Activated T-cell treated with anti-CD3 and anti-CD28 coated beads, Interleukin-2, amount 50 U/mL, for 72 hours (primary cell): ENCODE measurements around the gene OBSCN. TPM values are rescaled to one million over a fixed set of nuclear protein-coding genes. Genes with fewer than 3 reads are reported as not detected.
"Not testable (repeated sequence)": the region's sequence is repeated elsewhere in the genome, so short reads cannot be mapped to it uniquely, and the experiment has no call there.

Experiments used
- ATAC-seq, 2 donors: fragments of 150-1000 bp; cut with Tn5 transposase; replicated peaks in 1 of 2; 2 replicates each; pipeline ENCODE4 v1.10.0; 2021; ENCODE audit warnings: moderate library complexity in 2 of 2, mild to moderate bottlenecking in 1 of 2
- DNase-seq, 2 donors: peaks; one replicate each; pipeline ENCODE4 v3.0.0; 2021 to 2022; ENCODE audit warnings: mixed read lengths in 1 of 2
- H3K27ac Mint-ChIP-seq: one replicate; pipeline ENCODE4 v1.8.0; 2022; ENCODE audit warnings: mild to moderate bottlenecking, moderate library complexity, mixed read lengths
- H3K27me3 Mint-ChIP-seq: one replicate; pipeline ENCODE4 v1.8.0; 2022; ENCODE audit warnings: low read depth, mixed read lengths
- H3K36me3 Mint-ChIP-seq, 2 donors: one replicate each; pipeline ENCODE4 v1.8.0; 2022; ENCODE audit warnings: mixed read lengths in 2 of 2, mild to moderate bottlenecking in 1 of 2; ENCODE audit not compliant: insufficient read depth in 2 of 2
- H3K4me1 Mint-ChIP-seq: one replicate; pipeline ENCODE4 v1.8.0; 2022; ENCODE audit warnings: low read depth, mixed read lengths
- H3K4me3 Mint-ChIP-seq, 2 donors: one replicate each; pipeline ENCODE4 v1.8.0; 2022; ENCODE audit warnings: mild to moderate bottlenecking in 2 of 2, mixed read lengths in 2 of 2, moderate library complexity in 2 of 2
- H3K9me3 Mint-ChIP-seq, 2 donors: one replicate each; pipeline ENCODE4 v1.8.0; 2022; ENCODE audit warnings: mixed read lengths in 2 of 2
- total RNA-seq, 2 donors: library from RNA; stranded (reverse); gene quantifications; one replicate each; pipeline ENCODE4 v1.2.3, GENCODE V29; 2022

The OBSCN gene
- total RNA-seq, 2 donors from 2014 or later, result 25.0 to 27.7 TPM

DNA sequence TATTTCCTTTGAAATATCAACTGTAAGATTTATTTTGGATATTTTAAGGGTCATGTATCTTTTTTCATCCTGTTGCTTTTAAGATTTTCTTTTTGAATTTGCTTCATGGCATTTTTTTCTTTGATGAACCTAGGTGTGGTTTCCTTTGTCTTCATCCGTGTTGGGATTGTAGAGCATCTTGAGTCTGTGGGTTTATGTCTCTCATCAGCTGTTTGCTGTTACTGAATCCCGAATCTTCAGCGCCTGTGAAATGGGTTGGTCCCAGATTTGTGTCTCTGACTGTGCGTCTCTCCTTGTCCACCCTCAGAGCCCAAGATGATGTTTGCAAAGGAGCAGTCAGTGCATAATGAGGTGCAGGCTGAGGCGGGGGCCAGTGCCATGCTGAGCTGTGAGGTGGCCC is 36.1 kb downstream of the OBSCN start:
- Mint-ChIP-seq H3K9me3 (peaks cover 19 to 31% of the 10 kb centered on the region in 2 donors), H3K36me3 (peaks cover 48 to 84% of the 10 kb centered on the region in 2 donors)
- H3K27me3 Mint-ChIP-seq, DNase-seq, H3K4me3 Mint-ChIP-seq, ATAC-seq, H3K4me1 Mint-ChIP-seq, H3K27ac Mint-ChIP-seq: not testable (repeated sequence)

DNA sequence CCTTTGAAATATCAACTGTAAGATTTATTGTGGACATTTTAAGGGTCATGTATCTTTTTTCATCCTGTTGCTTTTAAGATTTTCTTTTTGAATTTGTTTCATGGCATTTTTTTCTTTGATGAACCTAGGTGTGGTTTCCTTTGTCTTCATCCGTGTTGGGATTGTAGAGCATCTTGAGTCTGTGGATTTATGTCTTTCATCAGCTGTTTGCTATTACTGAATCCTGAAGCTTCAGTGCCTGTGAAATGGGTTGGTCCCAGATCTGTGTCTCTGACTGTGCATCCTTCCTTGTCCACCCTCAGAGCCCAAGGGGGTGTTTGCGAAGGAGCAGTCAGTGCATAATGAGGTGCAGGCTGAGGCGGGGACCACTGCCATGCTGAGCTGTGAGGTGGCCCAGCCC is 37.3 kb downstream of the OBSCN start:
- Mint-ChIP-seq H3K27me3 (no peaks in the 10 kb centered on the region), H3K4me3 (no peak overlapping the region), H3K9me3 (peaks cover 19 to 31% of the 10 kb centered on the region in 2 donors), H3K27ac (no peak overlapping the region), H3K36me3 (peaks cover 48 to 72% of the 10 kb centered on the region in 2 donors), H3K4me1 (no peaks in the 10 kb centered on the region)
- DNase-seq (no peak), ATAC-seq (no peak)

DNA sequence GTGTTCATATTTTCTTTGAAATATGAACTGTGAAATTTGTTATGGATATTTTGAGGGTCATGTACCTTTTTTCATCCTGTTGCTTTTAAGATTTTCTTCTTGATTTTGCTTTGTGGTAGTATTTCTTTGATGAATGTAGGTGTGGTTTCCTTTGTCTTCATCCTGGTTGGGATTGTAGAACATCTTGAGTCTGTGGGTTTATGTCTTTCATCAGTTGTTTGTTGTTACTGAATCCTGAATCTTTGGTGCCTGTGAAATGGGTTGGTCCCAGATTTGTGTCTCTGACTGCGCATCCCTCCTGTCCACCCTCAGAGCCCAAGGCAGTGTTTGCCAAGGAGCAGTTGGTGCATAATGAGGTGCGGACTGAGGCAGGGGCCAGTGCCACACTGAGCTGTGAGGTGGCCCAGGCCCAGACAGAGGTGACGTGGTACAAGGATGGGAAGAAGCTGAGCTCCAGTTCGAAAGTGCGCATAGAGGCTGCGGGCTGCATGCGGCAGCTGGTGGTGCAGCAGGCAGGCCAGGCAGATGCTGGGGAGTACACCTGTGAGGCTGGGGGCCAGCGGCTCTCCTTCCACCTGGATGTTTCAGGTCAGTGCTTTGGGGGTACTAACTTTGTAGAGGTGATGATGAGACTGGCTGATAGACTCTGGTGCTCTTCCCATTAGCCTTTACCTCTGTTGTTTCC is 38.5 kb downstream of the OBSCN start:
- no peaks in the 10 kb centered on the region for H3K27me3 Mint-ChIP-seq
- H3K27ac Mint-ChIP-seq, result no peak overlapping the region
- no peaks in the 10 kb centered on the region for H3K4me1 Mint-ChIP-seq
- no peak overlapping the region for H3K4me3 Mint-ChIP-seq
- peaks cover 14 to 22% of the 10 kb centered on the region in 2 donors for H3K9me3 Mint-ChIP-seq
- ATAC-seq (no peak), DNase-seq (no peak)
- H3K36me3 Mint-ChIP-seq, result peaks cover 40 to 60% of the 10 kb centered on the region in 2 donors

DNA sequence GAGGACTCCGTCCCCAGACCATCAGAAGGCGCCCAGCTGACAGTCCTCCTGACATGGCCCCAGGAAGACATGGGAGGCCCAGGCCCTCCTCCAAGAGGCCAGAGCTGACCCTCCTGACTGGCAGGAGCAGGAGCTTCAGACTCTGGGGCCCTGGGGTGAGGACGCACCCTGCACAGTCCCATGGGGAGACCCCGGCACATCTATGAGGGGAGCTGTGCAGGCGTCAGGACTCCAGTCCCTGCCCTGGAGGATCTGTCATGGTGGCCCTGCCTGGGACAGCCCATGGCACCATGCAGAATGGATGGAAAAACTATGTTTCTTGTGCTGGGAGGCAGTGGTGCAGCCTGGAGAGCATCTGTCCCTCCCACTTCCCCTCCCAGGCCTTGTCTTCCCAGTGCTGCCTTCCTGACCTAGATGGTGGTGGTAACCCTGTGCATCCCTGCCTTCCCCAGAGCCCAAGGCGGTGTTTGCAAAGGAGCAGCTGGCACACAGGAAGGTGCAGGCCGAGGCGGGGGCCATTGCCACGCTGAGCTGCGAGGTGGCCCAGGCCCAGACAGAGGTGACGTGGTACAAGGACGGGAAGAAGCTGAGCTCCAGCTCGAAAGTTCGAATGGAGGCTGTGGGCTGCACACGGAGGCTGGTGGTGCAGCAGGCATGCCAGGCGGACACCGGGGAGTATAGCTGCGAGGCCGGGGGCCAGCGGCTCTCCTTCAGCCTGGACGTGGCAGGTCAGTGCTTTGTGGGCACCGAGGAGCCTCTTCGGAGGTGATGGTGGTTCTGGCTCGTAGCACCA is 41.9 kb downstream of the OBSCN start:
- peaks cover 8 to 12% of the 10 kb centered on the region in 2 donors for H3K9me3 Mint-ChIP-seq
- peaks cover 25 to 34% of the 10 kb centered on the region in 2 donors for H3K36me3 Mint-ChIP-seq
- DNase-seq (no peak), ATAC-seq (no peak)
- no peak overlapping the region for H3K27ac Mint-ChIP-seq
- no peaks in the 10 kb centered on the region for H3K4me1 Mint-ChIP-seq
- H3K4me3 Mint-ChIP-seq, result no peak overlapping the region
- no peaks in the 10 kb centered on the region for H3K27me3 Mint-ChIP-seq

DNA sequence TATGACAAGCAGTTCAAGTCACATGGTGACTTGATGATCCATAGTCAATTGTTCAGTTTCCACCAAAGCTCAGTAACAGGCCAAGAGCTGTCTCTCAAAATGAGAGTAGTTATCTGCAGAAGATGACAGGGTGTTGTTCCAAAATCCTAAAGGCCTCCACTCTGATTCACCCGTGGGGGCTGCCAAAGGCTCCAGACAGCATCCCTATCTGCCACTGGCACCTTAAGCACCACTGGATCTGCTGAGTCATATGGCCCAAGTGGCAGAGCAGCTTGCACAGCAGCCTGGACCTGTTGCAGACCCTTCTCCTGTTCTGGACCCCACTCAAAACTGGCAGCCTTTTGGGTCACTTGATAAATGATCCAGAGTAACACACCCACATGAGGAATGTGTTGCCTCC is 44.6 kb downstream of the OBSCN start:
- not testable (repeated sequence) for DNase-seq, ATAC-seq, H3K4me1 Mint-ChIP-seq, H3K4me3 Mint-ChIP-seq, H3K27ac Mint-ChIP-seq, H3K27me3 Mint-ChIP-seq, H3K9me3 Mint-ChIP-seq, H3K36me3 Mint-ChIP-seq

DNA sequence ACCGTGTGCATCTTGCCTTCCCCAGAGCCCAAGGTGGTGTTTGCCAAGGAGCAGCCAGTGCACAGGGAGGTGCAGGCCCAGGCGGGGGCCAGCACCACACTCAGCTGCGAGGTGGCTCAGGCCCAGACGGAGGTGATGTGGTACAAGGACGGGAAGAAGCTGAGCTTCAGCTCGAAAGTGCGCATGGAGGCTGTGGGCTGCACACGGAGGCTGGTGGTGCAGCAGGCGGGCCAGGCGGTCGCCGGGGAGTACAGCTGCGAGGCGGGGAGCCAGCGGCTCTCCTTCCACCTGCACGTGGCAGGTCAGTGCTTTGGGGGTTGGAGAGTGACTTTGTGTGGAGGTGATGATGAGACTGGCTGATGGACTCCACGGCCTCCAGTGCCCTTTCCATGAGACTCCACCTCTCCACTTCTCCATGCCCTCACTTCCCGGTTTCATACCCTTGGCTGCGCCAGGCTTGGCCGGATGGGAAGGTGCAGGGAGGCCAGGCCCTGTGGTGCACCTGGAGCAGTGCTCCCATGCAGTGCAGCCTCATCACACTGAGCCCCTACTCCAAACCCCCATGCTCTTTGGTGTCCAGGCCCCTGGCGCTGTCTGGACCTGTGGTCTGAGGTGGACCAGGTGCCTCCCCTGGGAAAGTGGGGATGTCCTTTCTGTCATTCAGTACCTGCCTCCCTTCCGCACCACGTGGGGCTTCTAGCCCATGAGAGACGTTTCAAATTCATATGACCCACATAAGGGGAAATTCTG is 49.0 kb downstream of the OBSCN start:
- no peak overlapping the region for H3K4me3 Mint-ChIP-seq
- DNase-seq (no peak), ATAC-seq (no peak)
- no peaks in the 10 kb centered on the region for H3K27me3 Mint-ChIP-seq
- no peaks in the 10 kb centered on the region for H3K4me1 Mint-ChIP-seq
- no peak overlapping the region for H3K27ac Mint-ChIP-seq
- H3K9me3 Mint-ChIP-seq, result peaks cover 2% of the 10 kb centered on the region in 2 donors
- H3K36me3 Mint-ChIP-seq, result peaks cover 8 to 22% of the 10 kb centered on the region in 2 donors

DNA sequence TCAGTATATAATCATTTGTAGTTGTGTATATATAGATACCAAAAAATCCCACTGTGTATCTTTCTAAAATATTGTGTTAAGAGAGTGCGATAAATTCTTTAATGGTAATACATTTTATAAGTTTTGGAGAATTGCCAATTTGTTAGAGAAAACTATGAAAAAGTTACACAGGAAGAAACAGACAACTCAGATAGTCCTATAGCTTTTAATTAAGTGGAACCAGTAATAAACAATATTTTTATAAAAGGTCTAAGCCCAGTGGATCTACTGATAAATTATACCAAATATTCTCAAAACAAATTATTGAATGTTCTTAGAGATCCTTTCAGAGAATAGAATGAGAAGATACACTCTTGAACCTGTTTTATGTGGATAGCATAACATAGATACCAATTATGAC is 50.6 kb downstream of the OBSCN start:
- DNase-seq (no peak), ATAC-seq (no peak)
- Mint-ChIP-seq H3K9me3 (peaks cover 2% of the 10 kb centered on the region in 2 donors), H3K27me3 (no peaks in the 10 kb centered on the region), H3K36me3 (peaks cover 6 to 22% of the 10 kb centered on the region in 2 donors), H3K4me1 (no peaks in the 10 kb centered on the region), H3K27ac (no peak overlapping the region), H3K4me3 (no peak overlapping the region)

DNA sequence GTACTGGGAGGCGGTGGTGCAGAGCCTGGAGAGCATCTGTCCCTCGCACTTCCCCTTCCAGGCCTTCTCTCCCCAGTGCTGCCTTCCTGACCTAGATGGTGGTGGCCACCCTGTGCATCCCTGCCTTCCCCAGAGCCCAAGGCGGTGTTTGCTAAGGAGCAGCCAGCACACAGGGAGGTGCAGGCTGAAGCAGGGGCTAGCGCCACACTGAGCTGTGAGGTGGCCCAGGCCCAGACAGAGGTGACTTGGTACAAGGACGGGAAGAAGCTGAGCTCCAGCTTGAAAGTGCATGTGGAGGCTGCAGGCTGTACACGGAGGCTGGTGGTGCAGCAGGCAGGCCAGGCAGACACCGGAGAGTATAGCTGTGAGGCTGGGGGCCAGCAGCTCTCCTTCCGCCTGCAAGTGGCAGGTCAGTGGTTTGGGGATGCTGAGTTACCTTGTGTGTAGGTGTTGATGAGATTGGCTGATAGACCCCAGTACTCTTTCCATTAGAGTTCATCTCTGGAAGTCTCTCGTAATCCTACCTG is 51.6 kb downstream of the OBSCN start:
- H3K36me3 Mint-ChIP-seq, result peaks cover 6 to 21% of the 10 kb centered on the region in 2 donors
- no peak for ATAC-seq
- H3K27ac Mint-ChIP-seq, result no peak overlapping the region
- no peak overlapping the region for H3K4me3 Mint-ChIP-seq
- no peaks in the 10 kb centered on the region for H3K4me1 Mint-ChIP-seq
- DNase-seq, result no peak
- no peaks in the 10 kb centered on the region for H3K27me3 Mint-ChIP-seq
- peaks cover 2% of the 10 kb centered on the region in 2 donors for H3K9me3 Mint-ChIP-seq

DNA sequence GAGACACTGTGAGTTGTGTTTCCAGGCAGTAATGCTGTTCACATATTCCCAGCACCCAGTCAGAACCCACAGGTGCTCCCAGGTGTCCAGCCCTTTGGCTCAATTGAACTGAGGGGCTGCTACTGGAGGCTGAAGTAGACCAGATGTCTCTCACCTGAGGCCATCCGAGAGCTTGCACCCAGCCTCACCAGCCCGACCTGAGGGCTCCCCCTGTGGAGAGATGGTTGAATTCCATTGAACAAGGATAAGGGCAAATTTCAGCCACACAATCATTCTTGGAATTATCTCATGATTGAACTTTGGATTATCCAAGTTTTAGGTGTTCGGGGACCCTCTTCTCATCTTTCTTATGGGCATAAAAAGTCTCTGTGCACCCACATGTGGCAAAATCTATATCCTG is 52.1 kb downstream of the OBSCN start:
- H3K9me3 Mint-ChIP-seq, result peaks cover 2% of the 10 kb centered on the region in 2 donors
- DNase-seq (no peak), ATAC-seq (no peak)
- H3K4me3 Mint-ChIP-seq, result no peak overlapping the region
- H3K4me1 Mint-ChIP-seq, result no peaks in the 10 kb centered on the region
- no peak overlapping the region for H3K27ac Mint-ChIP-seq
- H3K27me3 Mint-ChIP-seq, result no peaks in the 10 kb centered on the region
- H3K36me3 Mint-ChIP-seq, result peaks cover 6 to 20% of the 10 kb centered on the region in 2 donors

DNA sequence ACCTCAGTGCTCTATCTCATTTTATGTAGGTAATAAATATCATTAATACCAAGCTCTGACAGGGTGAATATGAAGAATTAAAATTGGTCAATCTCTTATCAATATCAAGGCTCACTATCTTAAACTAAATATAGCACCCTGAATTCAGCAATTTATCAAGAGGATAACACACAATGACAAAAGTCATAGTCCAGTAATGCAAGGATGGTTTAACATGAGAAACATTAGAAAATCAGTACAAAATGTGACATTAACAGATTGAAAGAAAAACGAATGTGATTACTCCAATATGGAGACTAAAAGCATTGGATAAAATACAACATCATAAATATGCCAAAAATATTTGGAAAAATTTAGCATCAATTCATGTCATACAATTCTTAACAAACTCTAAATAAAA is 53.9 kb downstream of the OBSCN start:
- H3K36me3 Mint-ChIP-seq, result peaks cover 2 to 16% of the 10 kb centered on the region in 2 donors
- no peak for ATAC-seq
- no peak overlapping the region for H3K4me3 Mint-ChIP-seq
- peaks cover 2% of the 10 kb centered on the region in 2 donors for H3K9me3 Mint-ChIP-seq
- DNase-seq, result no peak
- H3K27me3 Mint-ChIP-seq, result no peaks in the 10 kb centered on the region
- no peaks in the 10 kb centered on the region for H3K4me1 Mint-ChIP-seq
- no peak overlapping the region for H3K27ac Mint-ChIP-seq

DNA sequence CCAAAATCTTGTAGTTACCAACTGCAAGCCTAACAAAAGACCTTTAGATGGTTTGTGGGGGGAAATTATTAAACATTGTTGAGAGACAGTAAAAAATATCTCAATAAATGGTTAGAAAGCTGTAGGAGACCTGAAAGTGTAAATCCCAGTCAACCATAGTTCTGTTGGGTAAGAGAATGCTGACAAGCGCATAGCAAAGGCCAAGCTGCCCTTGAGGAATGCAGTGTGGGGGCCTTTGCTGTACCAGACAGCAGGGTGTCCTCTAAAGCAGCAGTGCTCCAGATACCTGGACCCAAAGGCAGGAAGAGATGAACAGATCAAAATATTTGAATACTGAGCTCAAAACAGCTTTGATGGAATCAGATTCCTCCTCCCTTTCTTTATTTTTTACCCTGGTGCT is 54.6 kb downstream of the OBSCN start:
- peaks cover 2 to 16% of the 10 kb centered on the region in 2 donors for H3K36me3 Mint-ChIP-seq
- H3K9me3 Mint-ChIP-seq, result peaks cover 2% of the 10 kb centered on the region in 2 donors
- no peak overlapping the region for H3K27ac Mint-ChIP-seq

DNA sequence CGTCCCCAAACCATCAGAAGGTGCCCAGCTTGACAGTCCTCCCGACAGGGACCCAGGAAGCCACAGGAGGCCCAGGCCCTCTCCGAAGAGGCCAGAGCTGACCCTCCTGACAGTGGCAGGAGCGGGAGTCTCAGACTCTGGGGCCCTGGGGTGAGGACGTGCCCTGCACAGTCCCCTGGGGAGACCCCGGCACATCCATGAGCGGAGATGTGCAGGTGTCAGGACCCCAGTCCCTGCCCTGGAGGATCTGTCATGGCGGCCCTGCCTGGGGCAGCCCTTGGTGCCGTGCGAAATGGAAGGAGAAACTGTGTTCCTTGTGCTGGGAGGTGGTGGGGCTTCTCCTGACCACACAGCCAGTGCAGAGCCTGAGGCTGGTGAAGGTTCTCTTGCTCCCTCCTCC is 55.8 kb downstream of the OBSCN start:
- ATAC-seq (no peak), DNase-seq (no peak)
- peaks cover 2% of the 10 kb centered on the region in 2 donors for H3K9me3 Mint-ChIP-seq
- no peak overlapping the region for H3K4me3 Mint-ChIP-seq
- no peaks in the 10 kb centered on the region for H3K27me3 Mint-ChIP-seq
- peaks cover 2 to 12% of the 10 kb centered on the region in 2 donors for H3K36me3 Mint-ChIP-seq
- no peak overlapping the region for H3K27ac Mint-ChIP-seq
- no peaks in the 10 kb centered on the region for H3K4me1 Mint-ChIP-seq

More for the DNA sequence above, 54.6 kb downstream of the OBSCN start:
- ATAC-seq, result no peak
- no peak overlapping the region for H3K4me3 Mint-ChIP-seq
- no peaks in the 10 kb centered on the region for H3K4me1 Mint-ChIP-seq
- H3K27me3 Mint-ChIP-seq, result no peaks in the 10 kb centered on the region
- no peak for DNase-seq
